Small intestine (tissue), 4 donors: ENCODE results near the gene GSX1. TPM values are rescaled to one million over a fixed set of nuclear protein-coding genes. Genes with fewer than 3 reads are reported as not detected.

Experiments
- polyA plus RNA-seq, 4 donors: library from polyadenylated mRNA; stranded (reverse) in 3 of 4; unstranded in 1 of 4; fragments of 200-250 nt in 3 of 4; fragments of 120-200 nt in 1 of 4; gene quantifications; one replicate each; pipeline versions ENCODE4 v1.2.1 to v1.2.3, GENCODE V29; 2013
- donor health status: healthy with polysubstance abuse.
- donor health status: Bipolar disorder and iron deficiency.
- donor health status: healthy.

Gene GSX1
- polyA plus RNA-seq, 4 donors, result not detected

Other genes with a start within 250 kb of the GSX1 start
- gene LNX2, start 172.0 kb upstream of the GSX1 start, polyA plus RNA-seq, result 10 to 100 TPM in 3 of 4 donors, 1 to 10 TPM in 1; 9.6 to 26.2 (median 18.2) TPM
- gene POLR1D, start 170.6 kb upstream of the GSX1 start, polyA plus RNA-seq, result 100 to 1,000 TPM; 145 to 192 (median 165) TPM
- 10 to 100 TPM in 3 of 4 donors, 1 to 10 TPM in 1; 1.7 to 47.6 (median 31.3) TPM for gene PDX1, start 127.5 kb downstream of the GSX1 start, polyA plus RNA-seq
- 100 to 1,000 TPM in 1 of 4 donors, 10 to 100 TPM in 3; 66.2 to 187 (median 93.4) TPM for gene CDX2, start 176.8 kb downstream of the GSX1 start, polyA plus RNA-seq
- 10 to 100 TPM; 12.5 to 59.8 (median 34.1) TPM for gene URAD, start 196.2 kb downstream of the GSX1 start, polyA plus RNA-seq